Measurements from ENCODE around the gene ACAP1.

DNA sequence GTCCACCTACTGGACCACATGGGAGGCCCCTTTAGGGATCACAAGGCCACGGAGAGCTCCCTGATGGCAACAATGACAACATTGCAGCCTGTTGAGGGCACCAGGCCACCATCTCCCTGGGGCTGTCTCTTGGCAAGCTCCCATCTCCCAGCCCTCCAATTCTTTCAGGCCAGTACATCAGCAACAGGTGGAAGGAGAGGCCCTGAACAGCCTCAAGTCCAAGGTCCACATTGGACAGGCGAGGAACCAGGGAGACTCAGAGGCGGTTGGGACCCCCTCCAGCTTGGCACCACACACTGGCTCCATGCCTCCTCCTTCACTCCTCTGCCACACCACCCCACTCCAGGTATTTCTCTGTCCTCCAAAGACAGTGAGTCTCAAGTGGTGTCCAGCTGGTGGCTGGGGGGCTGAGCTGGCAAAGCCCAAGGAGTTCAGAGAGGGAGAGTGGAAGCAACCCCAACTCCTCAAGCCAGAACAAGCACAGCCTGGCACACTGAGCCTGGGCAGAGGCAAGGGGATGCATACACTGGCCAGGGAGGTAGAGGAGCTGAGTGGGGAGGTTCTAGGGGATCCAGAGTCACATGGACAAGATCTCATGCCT is 1.3 kb upstream of the ACAP1 start:
- TF ChIP-seq CTCF (conservative IDR thresholded peaks at IDR 0.05 in 1 of 2, IDR thresholded peaks at IDR 0.05 in 1 of 2; ENCODE audit: low read depth in 1 of 2, low read length in 2 of 2) (no peak), EZH2 (IDR thresholded peaks at IDR 0.05; ENCODE audit: low read length, missing control alignments) (no peak)
